ENCODE results near the gene THSD4. TPM values are rescaled to one million over a fixed set of nuclear protein-coding genes. Genes with fewer than 3 reads are reported as not detected.

The THSD4 gene
- polyA plus RNA-seq, 1 donor from 2014 or later, result 0.46 TPM

GRCh38 chr15:71223516-71223915 is 108.2 kb downstream of the THSD4 start:
- Histone ChIP-seq H4K20me1 (ENCODE audit: insufficient read depth) (no peaks in the 10 kb centered on the region), H3K36me3 (ENCODE audit: insufficient read depth, low read length) (no peaks in the 10 kb centered on the region), H3K27me3 (ENCODE audit: insufficient read depth, low read depth, low read length) (no peaks in the 10 kb centered on the region), H3K4me2 (ENCODE audit: low read length) (no peak overlapping the region), H3K9me2 (ENCODE audit: insufficient read depth, low read length) (no peaks in the 10 kb centered on the region), H3K9me3 (ENCODE audit: low read length) (no peaks in the 10 kb centered on the region), H3F3A (ENCODE audit: insufficient read depth, low read length, poor library complexity, severe bottlenecking) (no peaks in the 10 kb centered on the region), H3K9ac (ENCODE audit: low read length) (no peak overlapping the region), H3K4me3 (ENCODE audit: low read length) (no peak overlapping the region), H3K27ac (ENCODE audit: low read length) (no peak overlapping the region), H3K79me2 (replicated peaks; ENCODE audit: insufficient read depth, low read length) (no peaks in the 10 kb centered on the region), H2AFZ (ENCODE audit: low read depth, low read length) (no peak overlapping the region)
- TF ChIP-seq EZH2 (IDR thresholded peaks at IDR 0.05; ENCODE audit: borderline replicate concordance, insufficient read depth, low read length, poor library complexity, severe bottlenecking), result no peak
- TF ChIP-seq POLR2AphosphoS5 (IDR thresholded peaks at IDR 0.05), result no peak
- TF ChIP-seq SMC3 (conservative IDR thresholded peaks at IDR 0.05; ENCODE audit: poor library complexity), result no peak
- no peak for TF ChIP-seq REST (IDR thresholded peaks at IDR 0.05; ENCODE audit: borderline replicate concordance)
- no peak for TF ChIP-seq CTCF (IDR thresholded peaks at IDR 0.05; ENCODE audit: poor library complexity, severe bottlenecking)
- no peak for TF ChIP-seq EP300 (conservative IDR thresholded peaks at IDR 0.05; ENCODE audit: poor library complexity, severe bottlenecking)
- TF ChIP-seq TAF1 (IDR thresholded peaks at IDR 0.05; ENCODE audit: low read depth), result no peak
- no peak for TF ChIP-seq RAD21 (conservative IDR thresholded peaks at IDR 0.05)
- no peak for TF ChIP-seq MXI1 (conservative IDR thresholded peaks at IDR 0.05; ENCODE audit: poor library complexity, severe bottlenecking)

GRCh38 chr15:71224024-71224423 is 108.8 kb downstream of the THSD4 start:
- H3K27ac ChIP-seq (ENCODE audit: low read length), result no peak overlapping the region
- H3K36me3 ChIP-seq (ENCODE audit: insufficient read depth, low read length), result no peaks in the 10 kb centered on the region
- H3K9me2 ChIP-seq (ENCODE audit: insufficient read depth, low read length), result no peaks in the 10 kb centered on the region
- H3K4me3 ChIP-seq (ENCODE audit: low read length), result no peak overlapping the region
- TF ChIP-seq SMC3 (conservative IDR thresholded peaks at IDR 0.05; ENCODE audit: poor library complexity) (no peak), RAD21 (conservative IDR thresholded peaks at IDR 0.05) (no peak), CTCF (IDR thresholded peaks at IDR 0.05; ENCODE audit: poor library complexity, severe bottlenecking) (no peak), EZH2 (IDR thresholded peaks at IDR 0.05; ENCODE audit: borderline replicate concordance, insufficient read depth, low read length, poor library complexity, severe bottlenecking) (no peak), TAF1 (IDR thresholded peaks at IDR 0.05; ENCODE audit: low read depth) (no peak), POLR2AphosphoS5 (IDR thresholded peaks at IDR 0.05) (no peak), REST (IDR thresholded peaks at IDR 0.05; ENCODE audit: borderline replicate concordance) (no peak), MXI1 (conservative IDR thresholded peaks at IDR 0.05; ENCODE audit: poor library complexity, severe bottlenecking) (no peak), EP300 (conservative IDR thresholded peaks at IDR 0.05; ENCODE audit: poor library complexity, severe bottlenecking) (no peak)
- H3K4me2 ChIP-seq (ENCODE audit: low read length), result no peak overlapping the region
- H4K20me1 ChIP-seq (ENCODE audit: insufficient read depth), result no peaks in the 10 kb centered on the region
- no peaks in the 10 kb centered on the region for H3K79me2 ChIP-seq (replicated peaks; ENCODE audit: insufficient read depth, low read length)
- no peaks in the 10 kb centered on the region for H3K27me3 ChIP-seq (ENCODE audit: insufficient read depth, low read depth, low read length)
- H3K9me3 ChIP-seq (ENCODE audit: low read length), result no peaks in the 10 kb centered on the region
- H2AFZ ChIP-seq (ENCODE audit: low read depth, low read length), result no peak overlapping the region
- no peaks in the 10 kb centered on the region for H3F3A ChIP-seq (ENCODE audit: insufficient read depth, low read length, poor library complexity, severe bottlenecking)
- H3K9ac ChIP-seq (ENCODE audit: low read length), result no peak overlapping the region

All from neural cell (in vitro differentiated cells).